Endothelial cell of umbilical vein (primary cell): ENCODE results near the gene RTCA. TPM values are rescaled to one million over a fixed set of nuclear protein-coding genes. Genes with fewer than 3 reads are reported as not detected.

Source experiments
- BruUV-seq: library from RNA; stranded (reverse); fragments of 400-500 nt; replicated peaks from 2 replicates; lab custom pipeline; 2021; lab: Mats Ljungman, UMichigan
- CTCF ChIA-PET: fragments of 300-600, 350-600 bp; sonication (Branson Sonifier 250); formaldehyde crosslinking; loops from one replicate; lab custom pipeline; 2021; ENCODE audit warnings: antibody characterized with exemption, inconsistent platforms; lab: Charles Lee
- POLR2A ChIA-PET: fragments of 300-600, 350-600 bp; sonication (Branson Sonifier 250); formaldehyde crosslinking; loops from one replicate; lab custom pipeline; 2021; ENCODE audit warnings: antibody characterized with exemption, inconsistent platforms; lab: Charles Lee
- DNase-seq: peaks from one replicate; pipeline ENCODE4 v3.0.0-alpha.2; 2011; ENCODE audit warnings: low read depth, low spot score
- FAIRE-seq: peaks from 2 replicates; lab custom pipeline; 2011; peaks lifted over from hg19 to GRCh38; lab: Jason Lieb, UNC
- H2AFZ ChIP-seq: 2 replicates; pipeline ENCODE4 v1.6.0; 2012; ENCODE audit warnings: low read depth, low read length, control low read depth, inconsistent platforms
- H3K27ac ChIP-seq: 2 replicates; pipeline ENCODE4 v1.5.1; 2011; ENCODE audit warnings: low read depth, mild to moderate bottlenecking, control low read depth, low read length, moderate library complexity; ENCODE audit not compliant: insufficient read depth
- H3K27me3 ChIP-seq, 2 experiments: 2 replicates each; pipeline versions ENCODE4 v1.6.0 to v1.6.1; 2011; ENCODE audit warnings: low read length in 2 of 2, mixed read lengths in 1 of 2; ENCODE audit not compliant: control insufficient read depth in 2 of 2, insufficient read depth in 2 of 2
- H3K36me3 ChIP-seq, 2 experiments: 2 replicates in 1 of 2; 3 replicates in 1 of 2; pipeline ENCODE4 v1.5.1; 2011; ENCODE audit warnings: low read length in 2 of 2, mild to moderate bottlenecking in 1 of 2, moderate library complexity in 1 of 2; ENCODE audit not compliant: control insufficient read depth in 2 of 2, insufficient read depth in 2 of 2; ENCODE audit errors: extremely low read depth in 1 of 2
- H3K4me1 ChIP-seq: 3 replicates; pipeline ENCODE4 v1.5.1; 2011; ENCODE audit warnings: mild to moderate bottlenecking, low read length; ENCODE audit not compliant: control insufficient read depth, insufficient read depth; ENCODE audit errors: extremely low read depth
- H3K4me2 ChIP-seq: 2 replicates; pipeline ENCODE4 v1.6.1; 2011; ENCODE audit warnings: low read length, control low read depth, mixed read lengths; ENCODE audit not compliant: insufficient read depth
- H3K4me3 ChIP-seq, 3 experiments: fragments of 200-600 bp in 1 of 3; sonication (generic), shearing (Covaris generic) in 1 of 3; replicated peaks in 1 of 3; 2 replicates each; pipeline ENCODE4 v1.5.1; 2011 to 2016; ENCODE audit warnings: control low read depth in 3 of 3, low read length in 3 of 3, mild to moderate bottlenecking in 2 of 3, inconsistent platforms in 1 of 3, low read depth in 1 of 3, moderate library complexity in 1 of 3; ENCODE audit not compliant: insufficient read depth in 1 of 3
- H3K79me2 ChIP-seq: 2 replicates; pipeline ENCODE4 v1.6.0; 2012; ENCODE audit warnings: low read length, inconsistent platforms; ENCODE audit not compliant: control insufficient read depth, insufficient read depth
- H3K9ac ChIP-seq: replicated peaks from 2 replicates; pipeline ENCODE3; 2011; ENCODE audit warnings: low read length, control low read depth; ENCODE audit not compliant: insufficient read depth; ENCODE audit errors: extremely low read depth
- H3K9me1 ChIP-seq: replicated peaks from 3 replicates; pipeline ENCODE4 v1.6.0; 2011; ENCODE audit warnings: mild to moderate bottlenecking, low read length; ENCODE audit not compliant: control insufficient read depth, insufficient read depth; ENCODE audit errors: extremely low read depth
- H3K9me3 ChIP-seq: replicated peaks from 2 replicates; pipeline ENCODE4 v1.5.1; 2012; ENCODE audit warnings: low read length, inconsistent platforms; ENCODE audit not compliant: control insufficient read depth, insufficient read depth
- H4K20me1 ChIP-seq: replicated peaks from 2 replicates; pipeline ENCODE3; 2011; ENCODE audit warnings: mild to moderate bottlenecking, low read length; ENCODE audit not compliant: control insufficient read depth, insufficient read depth; ENCODE audit errors: extremely low read depth
- CTCF ChIP-seq, 2 donors: IDR thresholded peaks; 1 replicate in 1 of 2; 2 replicates in 1 of 2; pipeline ENCODE4 v1.5.1; 2011; ENCODE audit warnings: low read length in 2 of 2, mild to moderate bottlenecking in 2 of 2, moderate library complexity in 2 of 2, control low read depth in 1 of 2, inconsistent platforms in 1 of 2, low read depth in 1 of 2; ENCODE audit not compliant: insufficient read depth in 1 of 2; ENCODE audit errors: extremely low read depth in 1 of 2
- EZH2 ChIP-seq: IDR thresholded peaks from 2 replicates; pipeline ENCODE4 v1.6.1; 2012; ENCODE audit warnings: borderline replicate concordance, low read depth, mild to moderate bottlenecking, moderate library complexity, low read length, inconsistent platforms; ENCODE audit not compliant: severe bottlenecking
- FOS ChIP-seq: IDR thresholded peaks from 2 replicates; pipeline ENCODE4 v1.6.1; 2011; ENCODE audit warnings: mild to moderate bottlenecking, low read length, moderate library complexity, borderline replicate concordance; ENCODE audit not compliant: insufficient read depth
- GATA2 ChIP-seq: IDR thresholded peaks from 2 replicates; pipeline ENCODE4 v1.7.0; 2011; ENCODE audit warnings: low read depth, mild to moderate bottlenecking, moderate library complexity, mixed read lengths, low read length; ENCODE audit not compliant: insufficient read length, insufficient read depth
- JUN ChIP-seq: IDR thresholded peaks from 2 replicates; pipeline ENCODE4 v1.6.1; 2011; ENCODE audit warnings: borderline replicate concordance, low read depth; ENCODE audit not compliant: insufficient read length, insufficient read depth
- MYC ChIP-seq: IDR thresholded peaks from one replicate; pipeline ENCODE4 v1.6.1; 2011; ENCODE audit warnings: mild to moderate bottlenecking, low read depth, low read length
- POLR2A ChIP-seq: IDR thresholded peaks from 2 replicates; pipeline ENCODE4 v1.6.1; 2012; ENCODE audit warnings: low read depth, mild to moderate bottlenecking, control low read depth, low read length
- POLR2AphosphoS5 ChIP-seq: IDR thresholded peaks from 2 replicates; pipeline ENCODE4 v1.6.1; 2012; ENCODE audit warnings: low read depth, mild to moderate bottlenecking, control low read depth, low read length, moderate library complexity; ENCODE audit not compliant: insufficient read depth
- dilution Hi-C: fragments of 300-500 bp; cut with MboI; formaldehyde crosslinking; loops from one replicate; pipeline ENCODE4 v1.15.0; 2019; ENCODE audit warnings: low sequenced_read_pairs; ENCODE audit not compliant: extremely low pct_ligation_motif_present
- intact Hi-C: fragments of 100-400 bp; cut with micrococcal nuclease; formaldehyde crosslinking; loops from one replicate; pipeline ENCODE4 v1.10.0; 2022
- polyA plus RNA-seq, 4 experiments: library from polyadenylated mRNA; depleted of rRNA in 3 of 4; stranded (reverse) in 3 of 4; unstranded in 1 of 4; fragments of >200 nt; gene quantifications; 2 replicates each; pipeline versions ENCODE4 v1.2.1 to v1.2.3, GENCODE V29; 2011 to 2012; ENCODE audit warnings: missing spikeins in 1 of 4
- total RNA-seq: library from RNA; stranded (reverse); gene quantifications from 2 replicates; pipeline ENCODE4 v1.2.3, GENCODE V29; 2021
- TF ChIP-seq, protein P1 (sequence below): IDR thresholded peaks from 2 replicates; pipeline ENCODE4 v1.6.1; 2011; ENCODE audit not compliant: insufficient read depth, insufficient read length

Gene RTCA
- total and polyA plus RNA-seq, 2 donors (not counting 3 experiments of a cell fraction or from before 2014, with no cell fraction given) = 20.3 to 46.6 TPM

DNA sequence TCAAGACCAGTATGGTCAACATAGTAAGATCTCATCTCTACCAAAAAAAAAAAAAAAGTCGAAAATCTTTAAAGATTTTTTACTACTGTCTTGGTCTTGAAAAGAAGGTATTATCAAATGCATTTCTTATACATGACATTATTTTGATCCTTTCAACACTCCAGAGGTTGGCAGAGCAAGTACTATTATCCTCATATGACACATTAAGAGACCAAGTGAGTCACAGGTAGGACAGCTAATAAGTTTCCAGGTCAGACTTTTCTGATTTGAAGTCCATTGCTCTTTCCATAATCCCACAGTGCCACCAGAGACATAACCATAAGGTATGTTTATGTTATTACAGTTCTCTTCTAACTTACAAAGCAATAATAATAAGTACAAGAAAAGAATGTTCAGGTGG lies 31.6 kb upstream of the RTCA start:
- Histone ChIP-seq H3K9ac (no peak overlapping the region), H3K4me3 (no peak overlapping the region), H3K9me3 (no peaks in the 10 kb centered on the region), H3K27me3 (no peaks in the 10 kb centered on the region), H3K36me3 (peaks cover 3 to 5% of the 10 kb centered on the region in 2 experiments), H2AFZ (no peak overlapping the region), H4K20me1 (no peaks in the 10 kb centered on the region), H3K4me2 (no peak overlapping the region), H3K4me1 (no peaks in the 10 kb centered on the region), H3K27ac (no peak overlapping the region), H3K9me1 (no peaks in the 10 kb centered on the region), H3K79me2 (no peaks in the 10 kb centered on the region)
- TF ChIP-seq, protein P1, sequence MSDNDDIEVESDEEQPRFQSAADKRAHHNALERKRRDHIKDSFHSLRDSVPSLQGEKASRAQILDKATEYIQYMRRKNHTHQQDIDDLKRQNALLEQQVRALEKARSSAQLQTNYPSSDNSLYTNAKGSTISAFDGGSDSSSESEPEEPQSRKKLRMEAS = no peak
- TF ChIP-seq POLR2A (no peak), POLR2AphosphoS5 (no peak), JUN (no peak), EZH2 (no peak), GATA2 (no peak), FOS (no peak), MYC (no peak), CTCF (IDR thresholded peaks at IDR 0.05; ENCODE audit: extremely low read depth in 1 of 2, insufficient read depth in 1 of 2, low read depth in 1 of 2, low read length in 2 of 2) (no peak)
- no TSS peak for BruUV-seq
- intact Hi-C loops = no loop called here
- POLR2A ChIA-PET = no interaction called here
- DNase-seq = no peak
- CTCF ChIA-PET = interaction anchor here (0.9 kb wide), 1 partner anchor 15 kb away, joined by 3 read pairs; the partner anchor contains the start of gene DBT
- dilution Hi-C loops = no loop called here
- FAIRE-seq = no peak
